Activated CD4-positive, CD25-positive, alpha-beta regulatory T cell (primary cell): ENCODE data around the gene GPC5.
"Not testable (repeated sequence)": the region's sequence is repeated elsewhere in the genome, so short reads cannot be mapped to it uniquely, and the experiment has no call there.

Source experiments
- DNase-seq, 4 experiments: peaks; one replicate each; lab custom pipeline; 2025; lab: John Stamatoyannopoulos, UW

The GPC5 gene

GRCh38 chr13:92836171-92836570, 1437.8 kb downstream of the GPC5 start:
- no peak for DNase-seq

- no peak for DNase-seq
Observed at GRCh38 chr13:92838786-92839185, 1440.4 kb downstream of the GPC5 start.

GRCh38 chr13:92842145-92842544, 1443.7 kb downstream of the GPC5 start:
- DNase-seq: no peak

GRCh38 chr13:92843549-92843948, 1445.1 kb downstream of the GPC5 start:
- DNase-seq: no peak

- no peak for DNase-seq
Observed at GRCh38 chr13:92849381-92849780, 1451.0 kb downstream of the GPC5 start.

- no peak for DNase-seq
Observed at GRCh38 chr13:92864584-92865284, 1466.3 kb downstream of the GPC5 start.

GRCh38 chr13:92873029-92873428, 1474.6 kb downstream of the GPC5 start:
- no peak for DNase-seq

GRCh38 chr13:92886535-92887077, 1488.2 kb downstream of the GPC5 start:
- no peak for DNase-seq

GRCh38 chr13:92894447-92894846, 1496.0 kb downstream of the GPC5 start:
- DNase-seq: no peak

GRCh38 chr13:92896842-92897241, 1498.4 kb downstream of the GPC5 start:
- DNase-seq: no peak

GRCh38 chr13:92898946-92899345, 1500.5 kb downstream of the GPC5 start:
- not testable (repeated sequence) for DNase-seq

- DNase-seq: no peak
Observed at GRCh38 chr13:92900446-92900845, 1502.0 kb downstream of the GPC5 start.

GRCh38 chr13:92901739-92902138, 1503.3 kb downstream of the GPC5 start:
- no peak for DNase-seq

GRCh38 chr13:92912629-92913028, 1514.2 kb downstream of the GPC5 start:
- no peak for DNase-seq

- DNase-seq: no peak
Observed at GRCh38 chr13:92913840-92914239, 1515.4 kb downstream of the GPC5 start.
